Mesodermal cell (in vitro differentiated cells): ENCODE measurements around the gene USP22.

ENCODE experiments used
- H3K27ac ChIP-seq: 2 replicates; pipeline ENCODE4 v1.7.0; 2013; ENCODE audit warnings: mild to moderate bottlenecking, low read depth, low read length, moderate library complexity; ENCODE audit not compliant: severe bottlenecking
- H3K36me3 ChIP-seq: 2 replicates; pipeline ENCODE4 v1.7.1; 2013; ENCODE audit warnings: mild to moderate bottlenecking, low read length, moderate library complexity; ENCODE audit not compliant: control insufficient read depth, insufficient read depth
- H3K4me1 ChIP-seq: one replicate; pipeline ENCODE4 v1.7.1; 2013; ENCODE audit warnings: mild to moderate bottlenecking, low read length; ENCODE audit not compliant: insufficient read depth, control insufficient read depth, poor library complexity, severe bottlenecking
- H3K4me3 ChIP-seq: 2 replicates; pipeline ENCODE4 v1.7.0; 2013; ENCODE audit warnings: low read length, control low read depth, mild to moderate bottlenecking; ENCODE audit not compliant: insufficient read depth, poor library complexity, severe bottlenecking; ENCODE audit errors: extremely low read depth
- H3K9me3 ChIP-seq: 2 replicates; pipeline ENCODE4 v1.7.1; 2013; ENCODE audit warnings: mild to moderate bottlenecking, low read length, moderate library complexity; ENCODE audit not compliant: control insufficient read depth
- WGBS, 2 experiments: methylation state at CpG; one replicate each; pipeline ENCODE4 v1.1.5; 2013; ENCODE audit warnings: missing lambda C conversion rate in 2 of 2; ENCODE audit not compliant: insufficient coverage in 2 of 2; 5-methylcytosine and 5-hydroxymethylcytosine counted together

Gene USP22

DNA sequence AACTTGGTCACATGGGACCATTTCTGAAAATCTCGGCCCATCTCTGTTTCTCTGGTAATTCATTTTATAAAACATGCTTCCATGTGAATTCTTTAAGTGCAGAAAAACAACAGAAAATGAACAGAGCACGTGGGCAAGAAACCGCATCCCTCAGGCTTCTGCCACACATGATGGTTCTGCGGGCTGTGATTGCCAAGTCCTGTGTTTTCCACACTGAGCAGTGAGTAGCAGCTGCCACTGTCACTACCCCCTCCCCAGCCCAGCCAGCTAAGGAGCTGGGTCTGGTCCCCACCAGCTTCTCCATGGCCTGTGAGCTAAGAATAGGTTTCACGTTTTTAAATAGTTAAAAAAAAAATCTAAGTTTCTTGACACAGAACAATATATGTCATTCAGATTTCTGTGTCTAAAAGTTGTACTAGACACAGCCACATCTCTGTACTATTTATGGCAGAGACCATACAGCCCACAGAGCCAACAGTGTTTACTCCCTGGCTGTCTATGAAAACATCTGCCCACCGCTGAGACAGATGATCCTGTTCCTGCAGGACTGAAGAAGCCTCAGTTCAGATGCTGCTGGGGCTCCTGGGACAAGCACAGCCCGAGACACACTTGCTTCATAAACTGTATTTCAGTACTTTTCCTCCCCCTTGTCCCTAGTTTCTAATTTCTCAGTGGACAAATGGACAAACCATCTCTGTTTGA lies 41.5 kb downstream of the USP22 start:
- Histone ChIP-seq H3K4me3 (no peak overlapping the region), H3K27ac (peak overlapping the region; percentile 57), H3K36me3 (peaks cover 80% of the 10 kb centered on the region), H3K4me1 (peaks cover 2% of the 10 kb centered on the region), H3K9me3 (no peaks in the 10 kb centered on the region)
- 94 to 97% methylated on average over 5 to 6 of the region's 7 CpGs for WGBS, 2 experiments

DNA sequence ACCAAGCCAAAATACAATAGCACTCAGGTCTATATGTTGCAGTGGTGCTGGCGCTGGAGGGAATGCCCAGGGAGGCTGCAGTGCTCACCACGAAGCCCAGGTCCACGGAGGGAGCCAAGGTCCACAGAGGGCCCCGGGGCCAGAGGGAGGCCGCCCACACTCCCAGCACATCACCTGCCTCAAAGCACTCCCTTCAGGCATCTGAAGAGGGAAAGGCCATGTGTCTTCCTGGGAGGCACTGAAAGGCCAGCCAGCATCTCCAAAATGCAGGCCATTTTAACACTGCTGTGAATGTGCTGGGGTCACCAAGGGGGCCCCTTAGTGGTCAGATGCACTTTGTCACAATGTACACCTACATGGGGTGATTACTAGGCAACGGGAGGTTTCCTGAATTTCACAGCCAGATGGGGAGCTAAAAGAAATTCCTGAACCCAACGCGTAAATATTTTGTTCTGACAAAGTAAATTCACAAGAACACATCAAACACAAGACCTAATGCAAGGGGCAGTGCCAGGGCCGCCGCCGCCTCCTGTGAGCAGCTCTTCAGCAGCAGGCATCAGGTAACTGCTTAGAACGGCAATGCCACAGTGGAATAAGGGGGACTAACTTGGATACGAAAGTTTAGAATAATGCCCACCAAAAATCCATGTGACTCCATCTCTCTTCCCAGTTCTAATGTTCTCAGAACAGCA lies 42.8 kb downstream of the USP22 start:
- 84 to 98% methylated on average over 6 to 8 of the region's 13 CpGs for WGBS, 2 experiments
- H3K9me3 ChIP-seq = no peaks in the 10 kb centered on the region
- H3K27ac ChIP-seq = no peak overlapping the region
- peaks cover 2% of the 10 kb centered on the region for H3K4me1 ChIP-seq
- no peak overlapping the region for H3K4me3 ChIP-seq
- H3K36me3 ChIP-seq = peaks cover 68% of the 10 kb centered on the region

DNA sequence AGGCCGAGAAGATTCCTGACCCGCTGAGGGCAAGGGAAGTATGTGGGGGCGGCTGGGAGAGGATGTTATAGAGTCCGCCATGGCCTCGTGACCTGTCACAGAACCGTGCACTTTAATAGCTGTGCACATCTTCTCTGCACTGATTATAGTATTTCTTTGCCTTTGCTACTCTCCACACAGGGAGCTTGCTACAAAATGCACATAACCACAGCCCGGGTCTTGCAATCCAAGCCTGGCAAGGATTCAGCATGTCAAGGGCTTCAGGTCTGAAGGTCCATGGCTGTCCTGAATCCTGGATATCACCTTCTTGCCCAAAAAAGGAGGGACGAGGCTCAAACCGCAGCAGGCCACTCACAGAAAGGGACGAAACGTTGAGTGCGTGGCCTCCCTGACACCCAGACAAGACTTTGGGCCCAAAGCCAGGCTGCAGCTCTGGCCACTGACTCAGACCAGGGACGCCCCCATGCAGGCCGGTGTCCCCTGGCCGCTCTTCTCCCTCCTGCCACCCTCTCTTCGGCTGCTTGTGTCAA lies 43.7 kb downstream of the USP22 start:
- Histone ChIP-seq H3K4me1 (peaks cover 2% of the 10 kb centered on the region), H3K4me3 (no peak overlapping the region), H3K27ac (peak overlapping the region; percentile 45), H3K36me3 (peaks cover 59% of the 10 kb centered on the region), H3K9me3 (no peaks in the 10 kb centered on the region)
- 92 to 95% methylated on average over 13 to 14 of the region's 16 CpGs for WGBS, 2 experiments

DNA sequence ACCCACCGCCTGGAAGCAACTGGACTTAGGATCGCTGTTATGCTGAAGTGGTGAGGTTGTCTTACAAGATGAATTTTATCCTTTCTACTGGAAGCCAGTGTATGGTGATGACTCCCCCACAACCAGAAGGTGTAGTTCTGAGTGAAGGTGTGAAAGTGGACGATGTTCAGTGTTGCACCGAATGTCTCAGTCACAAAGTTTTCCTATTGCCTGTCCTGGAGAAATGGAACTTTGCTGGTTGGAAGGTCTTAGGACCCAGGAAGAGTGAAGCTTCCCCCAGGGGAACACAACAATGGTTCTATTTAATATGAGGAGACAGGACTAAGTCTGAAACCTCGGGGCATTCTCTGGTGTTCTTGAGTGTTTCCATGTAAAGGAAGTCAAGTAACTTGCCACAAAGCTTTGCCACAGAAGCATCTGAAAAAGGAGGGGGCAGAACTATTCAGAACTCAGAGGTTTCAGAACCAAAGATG lies 44.2 kb downstream of the USP22 start:
- Histone ChIP-seq H3K36me3 (peaks cover 54% of the 10 kb centered on the region), H3K9me3 (no peaks in the 10 kb centered on the region), H3K4me3 (no peak overlapping the region), H3K4me1 (peaks cover 2% of the 10 kb centered on the region), H3K27ac (peak overlapping the region; percentile 45)
- 90 to 100% methylated on average over 3 to 5 of the region's 5 CpGs for WGBS, 2 experiments

DNA sequence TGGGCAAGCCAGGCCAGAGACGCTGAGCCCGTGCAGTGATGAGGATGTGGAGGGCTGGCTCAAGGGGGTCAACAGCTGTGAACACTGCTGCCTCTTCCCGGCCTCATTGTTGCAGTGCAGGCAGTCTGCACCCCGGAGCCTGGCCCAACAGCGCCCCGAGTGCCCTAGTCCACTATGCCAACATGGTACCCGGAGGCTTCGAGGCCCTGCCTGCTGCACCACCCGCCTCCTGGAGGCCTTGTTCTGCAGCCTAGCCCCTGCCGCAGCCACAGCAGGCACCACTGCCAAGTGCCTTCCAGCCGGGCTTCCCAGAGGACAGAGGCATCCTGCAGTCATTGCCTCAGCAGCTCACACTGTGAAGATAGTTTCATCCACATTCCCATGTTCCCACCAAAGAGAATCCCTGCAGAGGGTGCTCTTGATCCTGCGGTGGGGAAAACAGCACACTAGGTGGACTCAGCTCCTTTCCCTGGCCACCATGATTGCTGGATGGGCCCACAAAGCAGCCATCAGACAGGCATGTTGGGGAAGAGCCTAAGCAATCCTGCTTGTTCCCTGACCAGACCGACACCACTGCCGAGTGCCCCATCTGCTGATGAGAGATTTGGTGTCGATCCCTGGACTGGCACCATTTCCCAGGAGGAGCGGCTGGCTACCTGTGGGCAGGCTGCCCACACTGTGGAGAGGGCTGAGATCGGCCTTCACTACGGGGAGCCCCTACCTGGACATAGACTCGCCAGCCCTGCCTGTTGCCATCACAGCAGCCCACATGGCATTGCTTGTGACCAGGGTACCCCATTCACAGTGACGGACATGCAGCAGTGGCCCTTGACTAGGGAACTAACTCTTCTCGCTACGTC lies 44.9 kb downstream of the USP22 start:
- peaks cover 47% of the 10 kb centered on the region for H3K36me3 ChIP-seq
- no peaks in the 10 kb centered on the region for H3K9me3 ChIP-seq
- peaks cover 7% of the 10 kb centered on the region for H3K4me1 ChIP-seq
- WGBS, 2 experiments = 89 to 93% methylated on average over 19 to 20 of the region's 22 CpGs
- H3K27ac ChIP-seq = no peak overlapping the region
- H3K4me3 ChIP-seq = no peak overlapping the region

DNA sequence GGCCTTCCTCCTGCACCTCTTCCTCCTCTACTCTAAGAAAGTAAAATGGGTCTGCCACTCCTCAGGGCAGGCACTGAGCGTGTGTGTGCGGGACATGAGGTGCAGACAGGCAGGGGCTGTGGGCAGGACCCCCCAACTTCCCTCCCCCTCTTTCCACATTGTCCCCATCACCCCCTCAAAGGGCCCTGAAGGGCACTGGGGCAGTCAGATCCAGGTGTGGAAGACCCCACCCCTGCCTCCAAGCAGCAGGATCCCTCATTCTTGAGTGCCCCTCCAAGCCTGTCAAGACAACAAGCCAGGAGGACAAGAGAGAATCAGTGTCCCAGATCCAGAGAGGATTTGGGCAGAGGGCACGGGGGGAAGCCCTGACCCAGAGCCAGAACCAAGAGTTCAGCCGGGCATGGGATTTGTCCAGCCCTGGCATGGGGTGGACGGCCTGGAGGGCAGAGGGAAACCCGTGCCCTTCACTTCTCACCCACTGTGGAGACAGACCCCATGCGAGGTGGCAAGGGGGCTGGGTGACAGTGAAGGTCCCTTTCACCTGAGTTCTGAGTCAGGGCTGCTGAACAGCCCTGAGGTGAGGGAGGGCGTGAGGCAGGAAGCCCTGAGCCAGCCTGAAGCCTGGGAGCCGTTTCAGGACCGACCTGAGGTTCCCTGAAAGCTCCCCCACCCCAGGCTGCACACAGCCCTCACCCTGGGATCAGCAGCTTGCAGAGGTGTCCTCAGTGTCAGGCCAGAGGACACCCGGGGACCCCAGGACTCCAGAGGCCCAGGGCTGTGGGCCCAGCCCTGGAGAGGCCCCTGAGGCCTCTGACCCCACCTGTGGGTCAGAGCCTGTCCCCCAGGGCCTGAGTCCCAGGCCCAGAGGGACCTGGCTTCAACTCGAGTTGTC lies 45.8 kb downstream of the USP22 start:
- Histone ChIP-seq H3K27ac (no peak overlapping the region), H3K4me1 (peaks cover 9% of the 10 kb centered on the region), H3K36me3 (peaks cover 37% of the 10 kb centered on the region), H3K9me3 (no peaks in the 10 kb centered on the region), H3K4me3 (no peak overlapping the region)
- WGBS, 2 experiments = 92 to 94% methylated on average over 10 to 12 of the region's 12 CpGs

DNA sequence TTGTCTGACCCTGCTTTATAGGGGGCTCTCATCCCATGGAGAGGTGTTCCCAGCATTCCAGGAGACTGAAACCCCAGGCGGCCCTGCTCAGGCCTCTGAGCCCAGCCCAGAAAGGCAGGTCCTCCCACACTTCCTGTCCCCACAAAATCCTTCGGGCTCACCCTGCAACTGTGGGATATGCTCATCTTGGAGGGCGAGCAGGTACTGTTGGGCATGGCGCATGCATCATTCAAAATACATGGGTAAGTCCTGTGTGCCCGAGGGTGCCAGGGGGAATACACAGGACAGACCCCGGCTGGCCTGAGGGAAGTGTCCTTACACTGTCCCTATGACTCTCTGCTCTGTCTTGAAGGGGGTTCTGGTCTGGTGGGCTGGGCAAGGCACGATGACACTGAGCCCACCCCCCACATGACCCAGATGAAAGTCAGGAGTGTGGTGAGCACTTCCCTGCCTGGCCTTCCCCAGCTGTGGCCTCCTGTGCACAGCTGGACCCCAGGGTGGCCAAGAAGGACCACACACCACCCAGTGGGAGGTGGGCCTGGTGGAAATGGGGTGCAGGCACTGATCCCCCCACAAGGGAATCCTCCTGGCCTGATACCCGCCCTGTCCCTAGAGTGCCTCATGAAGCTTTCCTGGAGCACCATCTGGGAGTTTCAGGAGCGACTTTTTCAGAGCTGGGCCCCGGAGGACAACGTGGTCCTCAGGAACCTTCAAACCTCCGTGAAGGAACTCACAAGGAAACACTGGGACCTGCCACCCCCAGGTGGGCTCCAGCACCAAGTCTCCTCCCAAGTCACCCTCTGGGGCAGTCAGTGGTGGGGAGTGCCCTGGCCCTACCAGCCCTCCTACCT lies 46.7 kb downstream of the USP22 start:
- Histone ChIP-seq H3K27ac (no peak overlapping the region), H3K4me1 (peaks cover 9% of the 10 kb centered on the region), H3K36me3 (peaks cover 31% of the 10 kb centered on the region), H3K4me3 (no peak overlapping the region), H3K9me3 (no peaks in the 10 kb centered on the region)
- WGBS, 2 experiments = 94 to 95% methylated on average over 7 to 12 of the region's 12 CpGs

DNA sequence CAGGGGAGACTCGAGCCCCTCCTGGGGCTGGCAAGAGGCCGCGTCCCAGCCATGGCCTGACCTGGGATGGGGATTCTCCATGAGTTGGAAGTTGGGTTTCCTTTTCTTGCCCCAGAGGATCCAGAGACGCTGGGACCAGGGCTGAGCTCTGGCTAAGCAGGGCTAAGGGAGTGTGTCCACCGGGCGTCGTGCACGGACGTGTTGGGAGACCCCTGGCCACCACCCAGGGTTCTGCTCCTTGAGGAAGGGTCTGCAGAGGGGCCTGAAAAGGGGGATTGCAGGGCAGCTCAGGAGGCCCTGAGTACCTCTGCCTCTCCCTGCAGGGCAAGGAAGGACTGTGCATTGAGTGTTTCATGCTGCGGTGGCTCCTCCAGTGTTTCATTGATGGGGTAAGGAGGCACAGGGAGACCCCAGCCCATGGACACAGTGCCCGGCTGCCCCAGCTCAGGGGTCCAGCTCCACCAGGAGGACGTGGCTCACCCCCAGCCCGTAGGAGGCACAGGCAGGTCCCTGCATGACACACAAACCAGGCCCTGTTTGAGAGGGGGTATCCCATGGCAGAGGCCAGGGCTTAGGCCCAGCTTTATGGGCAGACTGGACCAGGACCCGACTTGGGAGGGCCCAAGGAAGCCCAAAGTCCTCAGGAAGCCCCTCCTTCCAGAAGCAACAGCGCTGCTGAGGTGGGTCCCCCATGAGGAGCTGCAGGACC lies 47.5 kb downstream of the USP22 start:
- peaks cover 9% of the 10 kb centered on the region for H3K4me1 ChIP-seq
- no peak overlapping the region for H3K27ac ChIP-seq
- H3K36me3 ChIP-seq = peaks cover 23% of the 10 kb centered on the region
- no peaks in the 10 kb centered on the region for H3K9me3 ChIP-seq
- 87 to 95% methylated on average over 14 of the region's 15 CpGs for WGBS, 2 experiments
- H3K4me3 ChIP-seq = no peak overlapping the region

DNA sequence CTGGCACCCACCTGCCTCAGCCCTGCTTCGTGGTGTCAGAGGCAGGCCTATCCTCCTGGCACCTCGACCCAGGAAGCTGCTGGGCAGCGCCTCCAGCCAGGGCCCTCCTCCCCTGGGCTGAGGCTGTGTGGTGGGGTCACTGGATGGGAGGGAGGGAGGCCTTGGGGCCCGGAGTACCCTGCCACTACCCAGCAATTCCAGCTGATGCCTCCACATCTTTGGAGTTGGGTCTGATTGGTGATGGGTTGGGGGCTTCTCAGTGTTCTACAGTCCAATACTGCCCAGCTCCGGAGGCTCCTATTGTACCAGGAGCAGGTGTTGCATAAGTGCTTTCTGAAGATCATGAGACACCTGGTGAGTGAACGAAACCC lies 48.0 kb downstream of the USP22 start:
- no peaks in the 10 kb centered on the region for H3K9me3 ChIP-seq
- peaks cover 17% of the 10 kb centered on the region for H3K36me3 ChIP-seq
- no peak overlapping the region for H3K27ac ChIP-seq
- WGBS, 2 experiments = 95 to 100% methylated on average over 2 to 4 of the region's 6 CpGs
- H3K4me1 ChIP-seq = peaks cover 9% of the 10 kb centered on the region
- no peak overlapping the region for H3K4me3 ChIP-seq
